LNCAP (cell line): ENCODE data around the gene LRRC71.

ENCODE experiments used
- CTCF ChIP-seq: fragments of 450-650 bp; IDR thresholded peaks from 2 replicates; pipeline ENCODE4 v1.5.1; 2017; ENCODE audit warnings: mild to moderate bottlenecking

LRRC71 gene

GRCh38 chr1:156879876-156880275 lies 40.6 kb upstream of the LRRC71 start:
- TF ChIP-seq CTCF: no peak

- no peak for TF ChIP-seq CTCF
Observed at GRCh38 chr1:156880473-156880872, 40.0 kb upstream of the LRRC71 start.

- no peak for TF ChIP-seq CTCF
Observed at GRCh38 chr1:156881101-156881500, 39.3 kb upstream of the LRRC71 start.

GRCh38 chr1:156881663-156882062 lies 38.8 kb upstream of the LRRC71 start:
- no peak for TF ChIP-seq CTCF

GRCh38 chr1:156882543-156882942 lies 37.9 kb upstream of the LRRC71 start:
- TF ChIP-seq CTCF: no peak

GRCh38 chr1:156883919-156884318 lies 36.5 kb upstream of the LRRC71 start:
- TF ChIP-seq CTCF: no peak

- TF ChIP-seq CTCF: no peak
Observed at GRCh38 chr1:156884560-156885184, 35.8 kb upstream of the LRRC71 start.

GRCh38 chr1:156885314-156885713 lies 35.1 kb upstream of the LRRC71 start:
- no peak for TF ChIP-seq CTCF
